Measurements from ENCODE around the gene ICA1L.

- TF ChIP-seq CTCF (IDR thresholded peaks at IDR 0.05 in 8 of 11, conservative IDR thresholded peaks at IDR 0.05 in 3 of 11), result no peak
- TF ChIP-seq POLR2A (IDR thresholded peaks at IDR 0.05), result no peak
Measured at GRCh38 chr2:202749477-202749876, 122.1 kb downstream of the ICA1L start.

All from spleen (tissue), 7 donors.